GM23338 (cell line): ENCODE results near the gene CHST6. TPM values are rescaled to one million over a fixed set of nuclear protein-coding genes. Genes with fewer than 3 reads are reported as not detected.
"Not testable (repeated sequence)": the region's sequence is repeated elsewhere in the genome, so short reads cannot be mapped to it uniquely, and the experiment has no call there.

Source experiments
- ATAC-seq: fragments of 200-7000 bp; cut with Tn5 transposase; 3 replicates; pipeline ENCODE4 v1.9.1; 2020
- DNase-seq: peaks from one replicate; pipeline ENCODE4 v3.0.0-alpha.2; 2015; ENCODE audit warnings: low spot score
- H2AFZ ChIP-seq: fragments of 200-600 bp; sonication (generic); 2 replicates; pipeline ENCODE4 v1.8.0; 2016; ENCODE audit warnings: antibody characterized with exemption, mild to moderate bottlenecking, moderate library complexity
- H3F3A ChIP-seq: fragments of 200-600 bp; sonication (generic); replicated peaks from 2 replicates; pipeline ENCODE4 v1.8.0; 2017; ENCODE audit warnings: antibody characterized with exemption, mixed run types, low read depth
- H3K27ac ChIP-seq: fragments of 200-600 bp; sonication (generic); 2 replicates; pipeline ENCODE4 v1.6.1; 2016; ENCODE audit warnings: low read depth
- H3K27me3 ChIP-seq: fragments of 200-600 bp; sonication (generic); 2 replicates; pipeline ENCODE4 v1.8.0; 2016; ENCODE audit warnings: mild to moderate bottlenecking, mixed run types, moderate library complexity; ENCODE audit not compliant: insufficient read depth
- H3K36me3 ChIP-seq: fragments of 200-600 bp; sonication (generic); 2 replicates; pipeline ENCODE4 v1.8.0; 2016; ENCODE audit warnings: mild to moderate bottlenecking; ENCODE audit not compliant: insufficient read depth
- H3K4me1 ChIP-seq: fragments of 200-600 bp; sonication (generic); 2 replicates; pipeline ENCODE4 v1.8.0; 2016; ENCODE audit warnings: mild to moderate bottlenecking, moderate library complexity; ENCODE audit not compliant: insufficient read depth
- H3K4me2 ChIP-seq: fragments of 200-600 bp; sonication (generic); 2 replicates; pipeline ENCODE4 v1.7.1; 2017; ENCODE audit warnings: mixed run types
- H3K4me3 ChIP-seq: fragments of 200-600 bp; sonication (generic); 2 replicates; pipeline ENCODE4 v1.6.1; 2016; ENCODE audit warnings: mixed run types
- H3K79me2 ChIP-seq: fragments of 200-600 bp; sonication (generic); replicated peaks from 2 replicates; pipeline ENCODE4 v1.8.0; 2017; ENCODE audit warnings: mild to moderate bottlenecking; ENCODE audit not compliant: insufficient read depth
- H3K9me2 ChIP-seq: fragments of 200-600 bp; sonication (generic); 2 replicates; pipeline ENCODE4 v1.8.0; 2017; ENCODE audit not compliant: insufficient read depth
- H4K20me1 ChIP-seq: fragments of 200-600 bp; sonication (generic); replicated peaks from 2 replicates; pipeline ENCODE4 v1.8.0; 2017; ENCODE audit warnings: mild to moderate bottlenecking; ENCODE audit not compliant: insufficient read depth
- H3K27ac Mint-ChIP-seq: 2 replicates; pipeline ENCODE4 v1.8.0; 2020; ENCODE audit warnings: inconsistent platforms, mild to moderate bottlenecking, moderate library complexity, mixed read lengths
- H3K27me3 Mint-ChIP-seq: 3 replicates; pipeline ENCODE4 v1.8.0; 2022; ENCODE audit warnings: low read depth, mild to moderate bottlenecking, moderate library complexity, mixed read lengths, inconsistent platforms; ENCODE audit not compliant: insufficient read depth, poor library complexity
- H3K36me3 Mint-ChIP-seq: 3 replicates; pipeline ENCODE4 v1.8.0; 2021; ENCODE audit warnings: low read depth, mild to moderate bottlenecking, inconsistent platforms, moderate library complexity, mixed read lengths
- H3K4me1 Mint-ChIP-seq: 3 replicates; pipeline ENCODE4 v1.8.0; 2020; ENCODE audit warnings: mild to moderate bottlenecking, inconsistent platforms, mixed read lengths
- H3K4me3 Mint-ChIP-seq: 3 replicates; pipeline ENCODE4 v1.8.0; 2021; ENCODE audit warnings: moderate library complexity, mild to moderate bottlenecking, inconsistent platforms, mixed read lengths
- H3K9me3 Mint-ChIP-seq: 3 replicates; pipeline ENCODE4 v1.8.0; 2020; ENCODE audit warnings: moderate library complexity, mild to moderate bottlenecking, inconsistent platforms, mixed read lengths
- CREB1 ChIP-seq: fragments of 250-450 bp; sonication (Bioruptor Pico); IDR thresholded peaks from 2 replicates; pipeline ENCODE4 v1.5.0; 2020; ENCODE audit warnings: low read depth, mild to moderate bottlenecking, moderate library complexity
- CTCF ChIP-seq, 2 experiments: fragments of 200-600 bp in 1 of 2; sonication (generic) in 1 of 2; conservative IDR thresholded peaks; 2 replicates each; pipeline versions ENCODE4 v1.5.1 to v1.6.1; 2016 to 2017; ENCODE audit warnings: antibody characterized with exemption in 2 of 2, low read depth in 2 of 2, mild to moderate bottlenecking in 2 of 2, moderate library complexity in 1 of 2
- ETS1 ChIP-seq: IDR thresholded peaks from 2 replicates; pipeline ENCODE4 v1.6.1; 2016; ENCODE audit warnings: antibody characterized with exemption
- EZH2phosphoT487 ChIP-seq: fragments of 200-600 bp; sonication (generic); IDR thresholded peaks from one replicate; pipeline ENCODE4 v1.8.1; 2018; ENCODE audit warnings: antibody characterized with exemption; ENCODE audit not compliant: unreplicated experiment
- JUNB ChIP-seq: IDR thresholded peaks from one replicate; pipeline ENCODE4 v1.6.1; 2016; ENCODE audit warnings: antibody characterized with exemption; ENCODE audit not compliant: unreplicated experiment
- POLR2AphosphoS5 ChIP-seq: IDR thresholded peaks from 2 replicates; pipeline ENCODE4 v1.6.1; 2016; ENCODE audit warnings: antibody characterized with exemption, low read depth
- STAT1 ChIP-seq: IDR thresholded peaks from one replicate; pipeline ENCODE4 v1.6.1; 2016; ENCODE audit warnings: antibody characterized with exemption; ENCODE audit not compliant: unreplicated experiment
- ZNF114 ChIP-seq: fragments of 250-450 bp; sonication (Bioruptor Pico); IDR thresholded peaks from 2 replicates; pipeline ENCODE4 v1.5.0; 2020; ENCODE audit warnings: mild to moderate bottlenecking, moderate library complexity
- ZNF331 ChIP-seq: fragments of 250-450 bp; sonication (Bioruptor Pico); IDR thresholded peaks from 2 replicates; pipeline ENCODE4 v1.5.0; 2020; ENCODE audit warnings: low read depth, mild to moderate bottlenecking, moderate library complexity
- polyA plus RNA-seq: library from polyadenylated mRNA; unstranded; fragments of >200 nt; fragmentation: Nextera tagmentation; extraction: Ambion mirVana; gene quantifications from 2 replicates; pipeline ENCODE4 v1.2.1, GENCODE V29; 2016
- total RNA-seq: library from RNA; depleted of rRNA; stranded (reverse); fragments of >200 nt; shearing (Covaris generic); gene quantifications from 2 replicates; pipeline ENCODE4 v1.2.3, GENCODE V29; 2014

CHST6 gene
- total and polyA plus RNA-seq, 2 experiments from 2014 or later: 2.7 to 22.2 TPM

- Histone ChIP-seq H3K9me2 (no peaks in the 10 kb centered on the region), H4K20me1 (peaks cover 27% of the 10 kb centered on the region), H3K36me3 (no peaks in the 10 kb centered on the region), H3F3A (no peaks in the 10 kb centered on the region), H2AFZ (peak within 1 kb of the TSS; percentile 66), H3K4me2 (peak within 1 kb of the TSS; percentile 97), H3K27ac (peak within 1 kb of the TSS; percentile 80), H3K4me3 (peak within 1 kb of the TSS; percentile 93), H3K79me2 (peaks cover 44% of the 10 kb centered on the region), H3K27me3 (no peaks in the 10 kb centered on the region), H3K4me1 (peaks cover 7% of the 10 kb centered on the region; the same call in 1 of the 2 replicates)
- peak within 1 kb of the TSS; percentile 97 for H3K4me3 Mint-ChIP-seq
- TF ChIP-seq CREB1 (CRISPR knock-in tag) (peak; percentile 86), ZNF114 (CRISPR knock-in tag) (no peak), CTCF (conservative IDR thresholded peaks at IDR 0.05; ENCODE audit: low read depth in 2 of 2) (peak; percentile 100), POLR2AphosphoS5 (peak; percentile 94), EZH2phosphoT487 (no peak), ETS1 (peak; percentile 66), STAT1 (no peak), JUNB (no peak), ZNF331 (CRISPR knock-in tag) (no peak)
- peaks cover 10% of the 10 kb centered on the region for H3K36me3 Mint-ChIP-seq
- peaks cover 10% of the 10 kb centered on the region for H3K27me3 Mint-ChIP-seq
- H3K27ac Mint-ChIP-seq: peak within 1 kb of the TSS; percentile 89
- peak; percentile 94 for ATAC-seq
- no peaks in the 10 kb centered on the region for H3K9me3 Mint-ChIP-seq
- H3K4me1 Mint-ChIP-seq: peaks cover 31% of the 10 kb centered on the region
- DNase-seq: peak; percentile 99
These were observed 30.9 kb downstream of the CHST6 start, which contains the start of gene TMEM170A for GRCh38 chr16:75464122-75464918. TSS of gene TMEM170A (minus strand) at chr16:75464689. CDS start at chr16:75464600, 89 bp downstream.

GRCh38 chr16:75463389-75464121 is 31.7 kb downstream of the CHST6 start:
- ATAC-seq (peak; percentile 53), DNase-seq (peak; percentile 68)
- Histone ChIP-seq H3K4me3 (peak overlapping the region; percentile 93), H3K79me2 (peaks cover 52% of the 10 kb centered on the region), H3K27ac (peak overlapping the region; percentile 80; the same call in 1 of the 2 replicates), H2AFZ (peak overlapping the region; percentile 66), H4K20me1 (peaks cover 32% of the 10 kb centered on the region), H3K4me2 (peak overlapping the region; percentile 97)
- H3K4me1 Mint-ChIP-seq: peaks cover 31% of the 10 kb centered on the region
- peak overlapping the region; percentile 97 for H3K4me3 Mint-ChIP-seq
- not testable (repeated sequence) for H3K27me3 ChIP-seq, H3K36me3 ChIP-seq, H3K9me3 Mint-ChIP-seq, H3K4me1 ChIP-seq, H3K9me2 ChIP-seq, H3F3A ChIP-seq
- peaks cover 12% of the 10 kb centered on the region for H3K27me3 Mint-ChIP-seq
- peak overlapping the region; percentile 84; the same call in 1 of the 2 replicates for H3K27ac Mint-ChIP-seq
- H3K36me3 Mint-ChIP-seq: peaks cover 10% of the 10 kb centered on the region
